ENCODE results near the gene GPR151. TPM values are rescaled to one million over a fixed set of nuclear protein-coding genes. Genes with fewer than 3 reads are reported as not detected.

The GPR151 gene
- total and polyA plus RNA-seq, 12 donors = not detected

- intact Hi-C loops (cut with DNase I) = no loop called here
- peaks cover 0 to 38% (median 0%) of the 10 kb centered on the region in 7 donors for H3K27me3 ChIP-seq
- 66 to 72% methylated on average over 4 of the region's 4 CpGs for WGBS, 2 donors
- H3K9me3 ChIP-seq = no peaks in the 10 kb centered on the region
- no peak for DNase-seq
- TF ChIP-seq CTCF (IDR thresholded peaks at IDR 0.05) = no peak
- H3K4me1 ChIP-seq = no peaks in the 10 kb centered on the region
- no peak for ATAC-seq
- H3K36me3 ChIP-seq = no peaks in the 10 kb centered on the region
- no peak overlapping the region for H3K27ac ChIP-seq
- no peak overlapping the region for H3K4me3 ChIP-seq
Observed at GRCh38 chr5:146528236-146528635, 12.2 kb upstream of the GPR151 start.

GRCh38 chr5:146527785-146528184 lies 11.8 kb upstream of the GPR151 start:
- WGBS, 2 donors = 71 to 82% methylated on average over 3 of the region's 3 CpGs

GRCh38 chr5:146523698-146524097 lies 7.7 kb upstream of the GPR151 start:
- Histone ChIP-seq H3K9me3 (no peaks in the 10 kb centered on the region), H3K4me3 (no peak overlapping the region), H3K27me3 (peaks cover 0 to 47% (median 4%) of the 10 kb centered on the region in 7 donors), H3K36me3 (no peaks in the 10 kb centered on the region), H3K27ac (no peak overlapping the region), H3K4me1 (no peaks in the 10 kb centered on the region)
- DNase-seq (no peak), ATAC-seq (no peak)
- WGBS, 2 donors = 79 to 86% methylated on average over 3 of the region's 3 CpGs
- TF ChIP-seq CTCF (IDR thresholded peaks at IDR 0.05) = no peak
- intact Hi-C loops (cut with DNase I) = no loop called here

More at GRCh38 chr5:146527785-146528184, 11.8 kb upstream of the GPR151 start:
- ATAC-seq (no peak), DNase-seq (no peak)
- H3K27ac ChIP-seq = no peak overlapping the region
- no peaks in the 10 kb centered on the region for H3K9me3 ChIP-seq
- no peak overlapping the region for H3K4me3 ChIP-seq
- TF ChIP-seq CTCF (IDR thresholded peaks at IDR 0.05) = no peak
- H3K4me1 ChIP-seq = no peaks in the 10 kb centered on the region
- H3K36me3 ChIP-seq = no peaks in the 10 kb centered on the region
- intact Hi-C loops (cut with DNase I) = no loop called here
- peaks cover 0 to 40% (median 2%) of the 10 kb centered on the region in 7 donors for H3K27me3 ChIP-seq

- Histone ChIP-seq H3K4me3 (no peak overlapping the region), H3K36me3 (no peaks in the 10 kb centered on the region), H3K27me3 (peaks cover 0 to 31% (median 0%) of the 10 kb centered on the region in 7 donors), H3K9me3 (no peaks in the 10 kb centered on the region), H3K4me1 (no peaks in the 10 kb centered on the region), H3K27ac (no peak overlapping the region)
- WGBS, 2 donors = 56 to 62% methylated on average over 8 of the region's 8 CpGs
- TF ChIP-seq CTCF (IDR thresholded peaks at IDR 0.05) = no peak
- DNase-seq = no peak
- intact Hi-C loops (cut with DNase I) = no loop called here
- ATAC-seq = no peak
Observed at GRCh38 chr5:146521403-146522106, 5.6 kb upstream of the GPR151 start.

Data from heart right ventricle (tissue), 16 donors.